Measurements from ENCODE around the gene CLEC4C. TPM values are rescaled to one million over a fixed set of nuclear protein-coding genes. Genes with fewer than 3 reads are reported as not detected.

The CLEC4C gene
- polyA plus RNA-seq (2012; rRNA removed) = not detected in 2 replicates
- not detected in 2 replicates for polyA plus RNA-seq (2012; cell fraction: cytosol; rRNA removed)
- polyA plus RNA-seq (2012; cell fraction: nucleus; rRNA removed) = not detected in 2 replicates

DNA sequence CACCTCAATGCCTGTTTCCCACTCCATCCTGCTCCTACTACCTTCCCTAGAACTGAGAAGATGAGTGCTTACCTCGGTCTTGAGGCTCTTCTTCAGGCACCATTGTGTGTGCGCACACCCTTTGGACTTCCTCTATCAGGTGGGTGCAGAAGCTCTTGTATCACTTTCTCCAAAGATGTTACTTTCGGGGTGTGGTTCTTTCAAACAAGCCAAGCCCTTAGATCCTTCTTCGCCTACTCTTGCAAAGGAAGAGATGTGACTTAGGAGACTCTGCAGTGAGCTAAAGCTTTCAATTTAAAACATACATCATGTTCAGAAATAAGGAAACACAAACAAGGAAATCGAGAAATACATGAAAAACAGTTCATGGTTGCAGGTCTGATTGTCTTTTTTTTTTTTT lies at the start of gene CLEC4C:
TSS of gene CLEC4C (minus strand) at position 130 of the 400 bp plus-strand sequence. CDS start at position 103, 27 bp downstream.
- Histone ChIP-seq H3K36me3 (replicated peaks in 1 of 2; ENCODE audit: control insufficient read depth in 1 of 2, insufficient read depth in 2 of 2, low read length in 1 of 2) (no peaks in the 10 kb centered on the region), H3K27ac (ENCODE audit: low read depth in 2 of 2, low read length in 1 of 2) (no peak within 1 kb of the TSS), H3K4me1 (ENCODE audit: control insufficient read depth in 1 of 2, insufficient read depth in 2 of 2, low read depth in 1 of 2, low read length in 1 of 2) (no peaks in the 10 kb centered on the region), H3K9me3 (no peaks in the 10 kb centered on the region), H3K9me2 (no peaks in the 10 kb centered on the region), H4K20me1 (ENCODE audit: insufficient read depth) (no peaks in the 10 kb centered on the region), H2AFZ (ENCODE audit: low read depth) (no peak within 1 kb of the TSS), H3K4me3 (ENCODE audit: low read depth in 2 of 2, low read length in 1 of 2) (no peak within 1 kb of the TSS), H3K27me3 (ENCODE audit: insufficient read depth) (peaks cover 27% of the 10 kb centered on the region; the same call in 1 of the 2 replicates), H3K4me2 (no peak within 1 kb of the TSS), H3K79me2 (ENCODE audit: insufficient read depth) (no peaks in the 10 kb centered on the region), H3F3A (replicated peaks; ENCODE audit: insufficient read depth) (no peaks in the 10 kb centered on the region), H3K9ac (no peak within 1 kb of the TSS)
- ChIA-PET CTCF (no interaction called here), POLR2A (no interaction called here)
- TF ChIP-seq RAD21 (IDR thresholded peaks at IDR 0.05; ENCODE audit: low read length) (no peak), GABPA (IDR thresholded peaks at IDR 0.05; ENCODE audit: low read depth) (no peak)
- 27% methylated on average over 5 of the region's 5 CpGs for WGBS (ENCODE audit: low lambda C conversion rate)
- no peak for DNase-seq

GRCh38 chr12:7793211-7793610 lies 46.0 kb upstream of the CLEC4C start:
- CTCF ChIA-PET = no interaction called here
- 8% methylated on average over 3 of the region's 3 CpGs for WGBS (ENCODE audit: low lambda C conversion rate)

More at GRCh38 chr12:7793211-7793610, 46.0 kb upstream of the CLEC4C start:
- Histone ChIP-seq H4K20me1 (ENCODE audit: insufficient read depth) (no peaks in the 10 kb centered on the region), H3F3A (replicated peaks; ENCODE audit: insufficient read depth) (no peaks in the 10 kb centered on the region), H3K4me2 (no peak overlapping the region), H3K27ac (ENCODE audit: low read depth in 2 of 2, low read length in 1 of 2) (no peak overlapping the region), H3K79me2 (ENCODE audit: insufficient read depth) (no peaks in the 10 kb centered on the region), H3K9me2 (no peaks in the 10 kb centered on the region), H3K36me3 (replicated peaks in 1 of 2; ENCODE audit: control insufficient read depth in 1 of 2, insufficient read depth in 2 of 2, low read length in 1 of 2) (no peaks in the 10 kb centered on the region), H3K9ac (no peak overlapping the region), H3K4me3 (ENCODE audit: low read depth in 2 of 2, low read length in 1 of 2) (no peak overlapping the region), H3K27me3 (ENCODE audit: insufficient read depth) (peaks cover 28% of the 10 kb centered on the region; the same call in 1 of the 2 replicates), H3K4me1 (ENCODE audit: control insufficient read depth in 1 of 2, insufficient read depth in 2 of 2, low read depth in 1 of 2, low read length in 1 of 2) (no peaks in the 10 kb centered on the region), H2AFZ (ENCODE audit: low read depth) (no peak overlapping the region), H3K9me3 (no peaks in the 10 kb centered on the region)
- no peak for TF ChIP-seq FOSL2 (IDR thresholded peaks at IDR 0.05; ENCODE audit: borderline replicate concordance, low read depth)
- no peak for TF ChIP-seq SMC3 (IDR thresholded peaks at IDR 0.05; ENCODE audit: low read depth, low read length)
- TF ChIP-seq, protein P1, sequence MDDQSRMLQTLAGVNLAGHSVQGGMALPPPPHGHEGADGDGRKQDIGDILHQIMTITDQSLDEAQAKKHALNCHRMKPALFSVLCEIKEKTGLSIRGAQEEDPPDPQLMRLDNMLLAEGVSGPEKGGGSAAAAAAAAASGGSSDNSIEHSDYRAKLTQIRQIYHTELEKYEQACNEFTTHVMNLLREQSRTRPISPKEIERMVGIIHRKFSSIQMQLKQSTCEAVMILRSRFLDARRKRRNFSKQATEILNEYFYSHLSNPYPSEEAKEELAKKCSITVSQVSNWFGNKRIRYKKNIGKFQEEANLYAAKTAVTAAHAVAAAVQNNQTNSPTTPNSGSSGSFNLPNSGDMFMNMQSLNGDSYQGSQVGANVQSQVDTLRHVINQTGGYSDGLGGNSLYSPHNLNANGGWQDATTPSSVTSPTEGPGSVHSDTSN (IDR thresholded peaks at IDR 0.05) = no peak
- TF ChIP-seq FOXM1 (IDR thresholded peaks at IDR 0.05; ENCODE audit: low read depth) = no peak
- TF ChIP-seq EP300 (IDR thresholded peaks at IDR 0.05; ENCODE audit: borderline replicate concordance in 1 of 2, low read depth in 1 of 2, low read length in 1 of 2) = no peak
- TF ChIP-seq, protein P2, sequence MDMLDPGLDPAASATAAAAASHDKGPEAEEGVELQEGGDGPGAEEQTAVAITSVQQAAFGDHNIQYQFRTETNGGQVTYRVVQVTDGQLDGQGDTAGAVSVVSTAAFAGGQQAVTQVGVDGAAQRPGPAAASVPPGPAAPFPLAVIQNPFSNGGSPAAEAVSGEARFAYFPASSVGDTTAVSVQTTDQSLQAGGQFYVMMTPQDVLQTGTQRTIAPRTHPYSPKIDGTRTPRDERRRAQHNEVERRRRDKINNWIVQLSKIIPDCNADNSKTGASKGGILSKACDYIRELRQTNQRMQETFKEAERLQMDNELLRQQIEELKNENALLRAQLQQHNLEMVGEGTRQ (IDR thresholded peaks at IDR 0.05; ENCODE audit: borderline replicate concordance, low read depth, low read length) = no peak
- TF ChIP-seq RCOR1 (IDR thresholded peaks at IDR 0.05; ENCODE audit: low read length) = no peak
- TF ChIP-seq GATA2 (CRISPR knock-in tag; IDR thresholded peaks at IDR 0.05) = no peak
- TF ChIP-seq NFIC (IDR thresholded peaks at IDR 0.05; ENCODE audit: borderline replicate concordance) = no peak
- no peak for TF ChIP-seq YY1 (IDR thresholded peaks at IDR 0.05; ENCODE audit: low read depth)
- TF ChIP-seq REST (IDR thresholded peaks at IDR 0.05; ENCODE audit: low read depth, low read length) = no peak
- TF ChIP-seq EZH2phosphoT487 (IDR thresholded peaks at IDR 0.05; ENCODE audit: borderline replicate concordance, low read depth) = no peak
- TF ChIP-seq, protein P3, sequence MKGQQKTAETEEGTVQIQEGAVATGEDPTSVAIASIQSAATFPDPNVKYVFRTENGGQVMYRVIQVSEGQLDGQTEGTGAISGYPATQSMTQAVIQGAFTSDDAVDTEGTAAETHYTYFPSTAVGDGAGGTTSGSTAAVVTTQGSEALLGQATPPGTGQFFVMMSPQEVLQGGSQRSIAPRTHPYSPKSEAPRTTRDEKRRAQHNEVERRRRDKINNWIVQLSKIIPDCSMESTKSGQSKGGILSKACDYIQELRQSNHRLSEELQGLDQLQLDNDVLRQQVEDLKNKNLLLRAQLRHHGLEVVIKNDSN (IDR thresholded peaks at IDR 0.05; ENCODE audit: borderline replicate concordance, low read depth) = no peak
- TF ChIP-seq ZBTB33 (IDR thresholded peaks at IDR 0.05; ENCODE audit: borderline replicate concordance, low read depth) = no peak
- DNase-seq = no peak
- POLR2A ChIA-PET = no interaction called here
